Activated CD4-positive, alpha-beta T cell treated with anti-CD3 and anti-CD28 coated beads for 1 hour (primary cell): Measurements from ENCODE around the gene ANKRD23.

Source experiments
- DNase-seq: peaks from one replicate; pipeline ENCODE4 v3.0.0-alpha.2; 2020

The ANKRD23 gene

GRCh38 chr2:96835830-96836229 is 8.0 kb downstream of the ANKRD23 start:
- no peak for DNase-seq

- DNase-seq: no peak
These were observed 10.9 kb downstream of the ANKRD23 start for GRCh38 chr2:96832754-96833507.

- DNase-seq: no peak
These were observed 11.4 kb downstream of the ANKRD23 start for GRCh38 chr2:96832408-96832753.

- no peak for DNase-seq
These were observed 12.1 kb downstream of the ANKRD23 start for GRCh38 chr2:96831679-96832078.

GRCh38 chr2:96830044-96830562 is 13.7 kb downstream of the ANKRD23 start:
- DNase-seq: no peak

GRCh38 chr2:96828874-96829273 is 14.9 kb downstream of the ANKRD23 start:
- DNase-seq: no peak

- DNase-seq: no peak
These were observed 15.4 kb downstream of the ANKRD23 start for GRCh38 chr2:96828436-96828835.

- DNase-seq: no peak
These were observed 17.1 kb downstream of the ANKRD23 start for GRCh38 chr2:96826546-96827278.

- no peak for DNase-seq
These were observed 18.8 kb downstream of the ANKRD23 start for GRCh38 chr2:96825057-96825456.

- no peak for DNase-seq
These were observed 19.5 kb downstream of the ANKRD23 start for GRCh38 chr2:96824079-96824870.

GRCh38 chr2:96823198-96823597 is 20.6 kb downstream of the ANKRD23 start:
- DNase-seq: no peak

- no peak for DNase-seq
These were observed 21.0 kb downstream of the ANKRD23 start for GRCh38 chr2:96822786-96823185.

GRCh38 chr2:96821113-96821675 is 22.6 kb downstream of the ANKRD23 start:
- no peak for DNase-seq

- no peak for DNase-seq
These were observed 23.8 kb downstream of the ANKRD23 start for GRCh38 chr2:96819876-96820511.

- no peak for DNase-seq
These were observed 24.5 kb downstream of the ANKRD23 start for GRCh38 chr2:96819128-96819875.

- DNase-seq: no peak
These were observed 25.9 kb downstream of the ANKRD23 start for GRCh38 chr2:96817882-96818281.

- DNase-seq: no peak
These were observed 26.8 kb downstream of the ANKRD23 start for GRCh38 chr2:96816836-96817702.

- peak; percentile 92 for DNase-seq
These were observed 27.5 kb downstream of the ANKRD23 start, which contains the start of gene CNNM3 for GRCh38 chr2:96816127-96816835. Gene CNNM3 (plus strand): TSS chr2:96816268. CDS start chr2:96816278, 10 bp downstream.

- DNase-seq: no peak
These were observed 28.3 kb downstream of the ANKRD23 start for GRCh38 chr2:96815326-96816126.
